Activated B cell treated with CpG ODN at 0.5 μM for 24 hours (primary cell): ENCODE results near the gene FSTL4. TPM values are rescaled to one million over a fixed set of nuclear protein-coding genes. Genes with fewer than 3 reads are reported as not detected.

Experiments
- ATAC-seq: fragments of 200-7000 bp; cut with Tn5 transposase; one replicate; pipeline ENCODE4 v1.10.0; 2021; ENCODE audit warnings: low read depth, mild to moderate bottlenecking, moderate library complexity
- CTCF ChIA-PET: fragments of 350-600 bp; sonication (Branson Sonifier 250); formaldehyde crosslinking; loops from one replicate; lab custom pipeline; 2021; ENCODE audit warnings: antibody characterized with exemption; lab: Charles Lee
- POLR2A ChIA-PET: fragments of 350-600 bp; sonication (Branson Sonifier 250); formaldehyde crosslinking; loops from one replicate; lab custom pipeline; 2021; ENCODE audit warnings: antibody characterized with exemption; lab: Charles Lee
- DNase-seq: peaks from one replicate; pipeline ENCODE4 v3.0.0; 2022
- H3K27ac Mint-ChIP-seq: one replicate; pipeline ENCODE4 v1.8.0; 2020; ENCODE audit warnings: mixed read lengths
- H3K27me3 Mint-ChIP-seq: one replicate; pipeline ENCODE4 v1.8.0; 2021; ENCODE audit warnings: mixed read lengths
- H3K36me3 Mint-ChIP-seq: one replicate; pipeline ENCODE4 v1.8.0; 2021; ENCODE audit warnings: low read depth, mixed read lengths
- H3K4me1 Mint-ChIP-seq: one replicate; pipeline ENCODE4 v1.8.0; 2021; ENCODE audit warnings: mixed read lengths
- H3K4me3 Mint-ChIP-seq: one replicate; pipeline ENCODE4 v1.8.0; 2020; ENCODE audit warnings: mild to moderate bottlenecking, mixed read lengths
- H3K9me3 Mint-ChIP-seq: one replicate; pipeline ENCODE4 v1.8.0; 2020; ENCODE audit warnings: mixed read lengths
- CTCF ChIP-seq: fragments of 200-600 bp; IDR thresholded peaks from one replicate; pipeline ENCODE4 v1.8.0; 2022; ENCODE audit warnings: antibody characterized with exemption, mild to moderate bottlenecking
- intact Hi-C: fragments of 100-400 bp; cut with micrococcal nuclease; formaldehyde crosslinking; loops from one replicate; pipeline ENCODE4 v1.15.1; 2024
- total RNA-seq: library from RNA; stranded (reverse); gene quantifications from 2 replicates; pipeline ENCODE4 v1.2.3, GENCODE V29; 2022

Gene FSTL4
- total RNA-seq, 1 donor from 2014 or later: 1.7 TPM

DNA sequence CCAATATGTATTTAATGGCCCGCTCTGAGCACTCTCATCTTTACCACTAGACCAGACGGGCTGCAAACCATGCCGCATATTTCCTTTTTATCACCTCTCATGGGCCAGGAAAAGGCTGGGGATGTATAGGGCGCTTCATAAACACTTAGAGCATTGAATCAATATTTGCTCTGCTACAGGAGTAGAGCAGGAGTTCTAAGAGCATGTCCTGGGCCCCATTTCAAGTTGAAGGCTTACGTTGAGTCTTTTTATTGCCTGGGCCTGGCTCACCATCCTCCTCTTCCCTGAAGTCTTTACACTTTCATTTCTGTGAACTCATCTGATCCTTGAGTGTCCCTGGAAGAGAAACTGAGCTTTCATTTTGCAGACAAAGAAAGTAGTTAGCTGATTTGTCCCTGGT is 112.4 kb downstream of the FSTL4 start:
- intact Hi-C loops: no loop called here
- Mint-ChIP-seq H3K4me3 (no peak overlapping the region), H3K27ac (no peak overlapping the region), H3K36me3 (no peaks in the 10 kb centered on the region), H3K4me1 (no peaks in the 10 kb centered on the region), H3K27me3 (peaks cover 34% of the 10 kb centered on the region), H3K9me3 (no peaks in the 10 kb centered on the region)
- no peak for DNase-seq
- ChIA-PET POLR2A (no interaction called here), CTCF (no interaction called here)
- no peak for TF ChIP-seq CTCF
- ATAC-seq: no peak

DNA sequence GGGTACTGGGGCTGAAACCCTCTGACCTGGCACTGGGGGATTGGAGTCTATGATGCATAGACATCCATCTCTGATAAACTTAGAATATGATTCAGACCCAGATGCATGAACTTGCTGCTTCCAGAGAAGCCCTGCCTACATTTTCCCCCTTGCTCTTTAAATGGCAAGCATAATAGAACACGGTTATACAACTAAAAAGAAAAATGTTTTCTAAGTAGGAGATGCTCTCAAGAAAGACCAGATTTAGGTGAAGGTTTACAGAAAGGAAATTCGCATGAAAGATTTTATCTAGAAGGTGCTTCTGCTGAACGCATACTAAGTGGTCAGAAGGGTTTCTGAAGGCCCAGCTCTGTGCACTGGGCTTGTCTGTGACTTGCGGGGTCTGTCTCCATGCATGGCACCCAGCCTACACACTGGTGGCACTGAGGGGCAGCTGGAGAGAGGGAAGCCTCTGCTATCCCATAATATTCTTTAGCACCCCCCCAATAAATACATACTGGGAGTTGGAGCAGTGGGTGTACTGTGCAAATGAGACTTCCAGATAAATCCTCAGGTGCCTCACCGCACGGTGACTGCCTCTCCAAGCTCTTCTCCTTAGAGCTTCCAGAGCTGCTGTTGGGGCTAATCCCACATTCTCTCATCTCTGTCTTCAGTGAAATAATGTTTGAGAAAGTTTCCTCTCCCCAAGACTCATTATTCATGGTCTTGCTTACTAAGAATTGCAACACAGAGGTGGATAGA is 114.6 kb downstream of the FSTL4 start:
- no peak for TF ChIP-seq CTCF
- DNase-seq (no peak), ATAC-seq (no peak)
- peaks cover 32% of the 10 kb centered on the region for H3K27me3 Mint-ChIP-seq
- CTCF ChIA-PET: no interaction called here
- H3K27ac Mint-ChIP-seq: no peak overlapping the region
- H3K4me3 Mint-ChIP-seq: no peak overlapping the region
- intact Hi-C loops: no loop called here
- POLR2A ChIA-PET: no interaction called here
- no peaks in the 10 kb centered on the region for H3K4me1 Mint-ChIP-seq
- no peaks in the 10 kb centered on the region for H3K36me3 Mint-ChIP-seq
- no peaks in the 10 kb centered on the region for H3K9me3 Mint-ChIP-seq

DNA sequence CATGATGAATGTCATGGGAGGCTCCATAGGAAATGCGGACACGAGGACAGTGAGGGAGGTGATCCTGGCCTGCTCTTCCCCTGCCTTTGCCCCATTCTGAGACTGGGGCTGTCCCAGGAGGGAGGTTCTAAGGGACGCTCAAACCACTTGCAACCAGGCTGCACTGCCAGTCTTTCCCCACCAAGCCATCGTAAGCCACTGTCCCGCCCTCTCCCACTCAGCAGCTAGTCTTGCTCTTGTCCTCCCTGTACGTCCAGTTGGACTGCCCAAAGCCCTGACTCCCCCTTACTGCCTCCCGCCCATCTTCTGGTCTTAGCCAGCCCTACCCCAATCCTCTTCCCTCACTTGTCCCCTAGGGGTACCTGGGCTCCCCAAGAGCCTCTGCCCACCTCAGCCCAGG is 115.7 kb downstream of the FSTL4 start:
- H3K27ac Mint-ChIP-seq: no peak overlapping the region

GRCh38 chr5:133494923-133495246 is 117.5 kb downstream of the FSTL4 start:
- TF ChIP-seq CTCF: no peak
- Mint-ChIP-seq H3K9me3 (no peaks in the 10 kb centered on the region), H3K4me1 (no peaks in the 10 kb centered on the region), H3K36me3 (no peaks in the 10 kb centered on the region), H3K27ac (no peak overlapping the region), H3K27me3 (peaks cover 27% of the 10 kb centered on the region), H3K4me3 (no peak overlapping the region)
- intact Hi-C loops: no loop called here
- CTCF ChIA-PET: no interaction called here
- POLR2A ChIA-PET: no interaction called here
- no peak for DNase-seq
- no peak for ATAC-seq

More for the DNA sequence above, 115.7 kb downstream of the FSTL4 start:
- H3K9me3 Mint-ChIP-seq: no peaks in the 10 kb centered on the region
- ChIA-PET CTCF (no interaction called here), POLR2A (no interaction called here)
- ATAC-seq (no peak), DNase-seq (no peak)
- intact Hi-C loops: no loop called here
- no peaks in the 10 kb centered on the region for H3K36me3 Mint-ChIP-seq
- peaks cover 32% of the 10 kb centered on the region for H3K27me3 Mint-ChIP-seq
- no peak for TF ChIP-seq CTCF
- H3K4me1 Mint-ChIP-seq: no peaks in the 10 kb centered on the region
- no peak overlapping the region for H3K4me3 Mint-ChIP-seq

- H3K9me3 Mint-ChIP-seq: no peaks in the 10 kb centered on the region
- peaks cover 23% of the 10 kb centered on the region for H3K27me3 Mint-ChIP-seq
- ATAC-seq (no peak), DNase-seq (no peak)
- TF ChIP-seq CTCF: no peak
- ChIA-PET POLR2A (no interaction called here), CTCF (interaction anchor here (1.0 kb wide), 1 partner anchor 545 kb away, joined by 5 read pairs; no protein-coding TSS in a partner anchor)
- intact Hi-C loops: no loop called here
- no peaks in the 10 kb centered on the region for H3K4me1 Mint-ChIP-seq
- H3K36me3 Mint-ChIP-seq: no peaks in the 10 kb centered on the region
- no peak overlapping the region for H3K27ac Mint-ChIP-seq
- no peak overlapping the region for H3K4me3 Mint-ChIP-seq
Measured at GRCh38 chr5:133494232-133494922, 118.0 kb downstream of the FSTL4 start.
